SK-N-SH (cell line): ENCODE results near the gene FOXP1.

ENCODE experiments used
- CTCF ChIP-seq: fragments of 200-600 bp; sonication (generic); IDR thresholded peaks from 2 replicates; pipeline ENCODE4 v1.6.1; 2017; ENCODE audit warnings: antibody characterized with exemption, mild to moderate bottlenecking, moderate library complexity
- EZH2phosphoT487 ChIP-seq: fragments of 200-600 bp; sonication (generic); IDR thresholded peaks from 2 replicates; pipeline ENCODE4 v1.6.1; 2017; ENCODE audit warnings: low read depth, mixed run types, mild to moderate bottlenecking, antibody characterized with exemption, moderate library complexity, borderline replicate concordance

GRCh38 chr3:71092665-71093064 lies 490.9 kb downstream of the FOXP1 start:
- TF ChIP-seq CTCF (no peak), EZH2phosphoT487 (no peak)
